BE2C (cell line): ENCODE measurements around the gene WDR7.

Experiments
- DNase-seq: peaks from one replicate; pipeline ENCODE4 v3.0.0-alpha.2; 2020
- H3K27me3 ChIP-seq: fragments of 250-450 bp; sonication (Bioruptor Pico); 2 replicates; pipeline ENCODE4 v1.5.1; 2020; ENCODE audit warnings: mild to moderate bottlenecking
- H3K36me3 ChIP-seq: fragments of 250-450 bp; sonication (Bioruptor Pico); 2 replicates; pipeline ENCODE4 v1.5.1; 2020; ENCODE audit warnings: mild to moderate bottlenecking
- H3K4me1 ChIP-seq: fragments of 250-450 bp; sonication (Bioruptor Pico); 2 replicates; pipeline ENCODE4 v1.5.1; 2020
- H3K4me3 ChIP-seq: 2 replicates; pipeline ENCODE4 v1.5.1; 2011; ENCODE audit warnings: low read depth, low read length
- H3K9me3 ChIP-seq: fragments of 250-450 bp; sonication (Bioruptor Pico); 2 replicates; pipeline ENCODE4 v1.5.1; 2020
- TF ChIP-seq, protein P1 (sequence below): IDR thresholded peaks from 2 replicates; pipeline ENCODE4 v1.5.1; 2012; ENCODE audit warnings: mild to moderate bottlenecking, low read depth, low read length

Gene WDR7

DNA sequence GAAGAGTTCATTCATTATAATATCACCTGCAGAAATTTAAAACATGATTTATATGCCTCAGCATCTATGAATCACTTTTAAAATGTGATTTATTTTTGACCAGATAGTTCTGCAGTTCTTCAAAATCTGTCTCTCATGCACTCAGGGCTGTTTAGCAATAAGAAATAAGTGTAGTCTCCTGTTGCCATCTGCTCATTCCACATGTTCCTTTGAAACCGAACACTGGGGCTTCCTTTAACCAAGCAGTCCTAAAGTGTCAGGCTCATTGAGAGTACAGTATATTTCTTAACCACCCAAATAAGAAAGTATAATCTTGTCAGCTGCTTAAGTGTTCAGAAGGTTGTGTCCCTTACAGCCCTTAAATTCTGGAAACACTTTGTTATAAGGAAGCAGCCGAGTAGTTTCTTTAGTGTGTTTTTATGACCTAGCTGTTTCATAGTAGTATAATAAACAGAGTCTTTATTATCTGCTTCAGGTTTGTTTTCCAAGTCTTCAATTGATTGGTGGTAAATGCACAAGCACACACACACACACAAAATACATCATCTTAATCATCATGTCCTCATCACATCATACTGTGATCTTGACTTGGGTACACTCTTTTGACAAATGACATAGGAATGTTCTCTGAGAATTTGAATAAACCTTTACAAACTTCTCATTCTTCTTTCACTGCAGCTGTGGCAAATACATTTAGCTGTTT lies 10.4 kb downstream of the WDR7 start:
- Histone ChIP-seq H3K9me3 (no peaks in the 10 kb centered on the region), H3K27me3 (no peaks in the 10 kb centered on the region), H3K4me1 (no peaks in the 10 kb centered on the region), H3K4me3 (no peak overlapping the region), H3K36me3 (no peaks in the 10 kb centered on the region)
- DNase-seq, result no peak
- TF ChIP-seq, protein P1, sequence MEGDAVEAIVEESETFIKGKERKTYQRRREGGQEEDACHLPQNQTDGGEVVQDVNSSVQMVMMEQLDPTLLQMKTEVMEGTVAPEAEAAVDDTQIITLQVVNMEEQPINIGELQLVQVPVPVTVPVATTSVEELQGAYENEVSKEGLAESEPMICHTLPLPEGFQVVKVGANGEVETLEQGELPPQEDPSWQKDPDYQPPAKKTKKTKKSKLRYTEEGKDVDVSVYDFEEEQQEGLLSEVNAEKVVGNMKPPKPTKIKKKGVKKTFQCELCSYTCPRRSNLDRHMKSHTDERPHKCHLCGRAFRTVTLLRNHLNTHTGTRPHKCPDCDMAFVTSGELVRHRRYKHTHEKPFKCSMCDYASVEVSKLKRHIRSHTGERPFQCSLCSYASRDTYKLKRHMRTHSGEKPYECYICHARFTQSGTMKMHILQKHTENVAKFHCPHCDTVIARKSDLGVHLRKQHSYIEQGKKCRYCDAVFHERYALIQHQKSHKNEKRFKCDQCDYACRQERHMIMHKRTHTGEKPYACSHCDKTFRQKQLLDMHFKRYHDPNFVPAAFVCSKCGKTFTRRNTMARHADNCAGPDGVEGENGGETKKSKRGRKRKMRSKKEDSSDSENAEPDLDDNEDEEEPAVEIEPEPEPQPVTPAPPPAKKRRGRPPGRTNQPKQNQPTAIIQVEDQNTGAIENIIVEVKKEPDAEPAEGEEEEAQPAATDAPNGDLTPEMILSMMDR, result no peak

DNA sequence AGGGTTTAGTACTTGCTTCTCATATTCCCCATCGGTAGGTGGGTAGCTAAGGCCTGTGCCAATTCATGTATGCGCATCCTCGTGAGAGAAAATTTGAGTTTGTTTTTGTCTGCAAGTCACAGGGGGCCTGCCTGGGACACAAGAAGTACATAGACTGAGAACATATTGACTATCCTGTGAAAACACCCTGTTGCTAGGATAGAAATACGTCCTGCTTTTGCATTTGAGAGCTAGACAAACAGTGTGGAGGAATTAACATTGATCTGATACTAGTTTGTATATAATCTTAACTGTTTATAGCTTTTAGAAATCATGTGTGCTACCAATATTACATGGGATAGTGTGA lies 10.9 kb downstream of the WDR7 start:
- H3K36me3 ChIP-seq, result no peaks in the 10 kb centered on the region
- no peak for DNase-seq

DNA sequence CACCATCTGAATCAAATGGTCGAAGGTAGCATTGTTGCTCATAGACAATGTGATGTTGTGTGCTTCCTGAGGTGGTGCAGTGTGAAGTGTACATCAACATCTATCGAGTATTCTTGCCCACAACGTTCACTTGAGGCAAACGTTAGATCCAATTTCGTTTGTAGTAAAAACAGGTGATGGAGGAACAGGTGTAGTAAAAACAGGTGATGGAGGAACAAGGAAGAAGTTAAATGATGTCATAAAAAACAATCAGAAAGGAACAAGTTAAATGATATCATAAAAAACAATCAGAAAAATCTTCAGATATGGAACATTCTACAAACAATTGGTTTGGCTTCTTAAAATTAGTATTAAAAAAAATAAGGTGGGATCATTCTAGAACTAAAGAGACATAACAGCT lies 11.3 kb downstream of the WDR7 start:
- H3K36me3 ChIP-seq, result no peaks in the 10 kb centered on the region
- no peak overlapping the region for H3K4me3 ChIP-seq
- no peaks in the 10 kb centered on the region for H3K4me1 ChIP-seq
- H3K27me3 ChIP-seq, result no peaks in the 10 kb centered on the region
- DNase-seq, result no peak
- no peaks in the 10 kb centered on the region for H3K9me3 ChIP-seq
- TF ChIP-seq, protein P1, result no peak

More for the DNA sequence above, 10.9 kb downstream of the WDR7 start:
- H3K4me1 ChIP-seq, result no peaks in the 10 kb centered on the region
- H3K9me3 ChIP-seq, result no peaks in the 10 kb centered on the region
- no peak overlapping the region for H3K4me3 ChIP-seq
- TF ChIP-seq, protein P1, result no peak
- no peaks in the 10 kb centered on the region for H3K27me3 ChIP-seq

DNA sequence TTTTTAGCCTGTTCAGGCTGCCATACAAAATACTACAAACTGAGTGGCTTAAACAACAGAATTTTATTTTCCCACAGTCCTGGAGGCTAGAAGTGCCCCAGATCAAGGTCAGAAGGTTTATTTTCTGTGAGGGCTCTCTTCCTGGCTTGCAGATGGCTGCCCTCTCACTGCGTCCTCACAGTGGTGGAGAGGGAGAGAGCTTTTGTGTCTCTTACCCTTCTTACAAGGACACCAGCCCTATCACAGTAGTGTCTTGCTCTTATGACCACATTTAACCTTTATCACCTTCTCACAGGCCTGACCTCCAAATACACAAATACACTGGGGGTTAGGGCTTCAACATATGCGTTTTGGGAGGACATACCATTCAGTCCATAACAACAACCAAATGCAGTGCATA lies 11.7 kb downstream of the WDR7 start:
- TF ChIP-seq, protein P1, result no peak
- DNase-seq, result no peak
- Histone ChIP-seq H3K27me3 (no peaks in the 10 kb centered on the region), H3K36me3 (no peaks in the 10 kb centered on the region), H3K4me1 (no peaks in the 10 kb centered on the region), H3K4me3 (no peak overlapping the region), H3K9me3 (no peaks in the 10 kb centered on the region)

DNA sequence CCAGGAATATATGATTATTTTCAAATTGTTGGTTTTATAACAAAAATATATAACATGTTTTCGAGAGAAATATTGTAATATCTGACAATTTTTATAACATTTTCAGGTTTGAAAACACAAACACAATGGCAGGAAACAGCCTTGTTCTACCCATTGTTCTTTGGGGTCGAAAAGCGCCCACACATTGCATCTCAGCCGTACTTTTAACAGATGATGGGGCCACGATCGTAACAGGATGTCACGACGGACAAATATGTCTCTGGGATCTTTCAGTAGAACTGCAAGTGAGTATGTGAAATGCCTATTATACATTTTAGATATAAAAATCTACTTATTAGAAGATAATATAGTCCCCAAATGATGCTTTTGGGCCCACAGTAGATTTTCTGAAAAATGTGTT lies 21.2 kb downstream of the WDR7 start:
- no peak for DNase-seq
- TF ChIP-seq, protein P1, result no peak
- no peaks in the 10 kb centered on the region for H3K9me3 ChIP-seq

DNA sequence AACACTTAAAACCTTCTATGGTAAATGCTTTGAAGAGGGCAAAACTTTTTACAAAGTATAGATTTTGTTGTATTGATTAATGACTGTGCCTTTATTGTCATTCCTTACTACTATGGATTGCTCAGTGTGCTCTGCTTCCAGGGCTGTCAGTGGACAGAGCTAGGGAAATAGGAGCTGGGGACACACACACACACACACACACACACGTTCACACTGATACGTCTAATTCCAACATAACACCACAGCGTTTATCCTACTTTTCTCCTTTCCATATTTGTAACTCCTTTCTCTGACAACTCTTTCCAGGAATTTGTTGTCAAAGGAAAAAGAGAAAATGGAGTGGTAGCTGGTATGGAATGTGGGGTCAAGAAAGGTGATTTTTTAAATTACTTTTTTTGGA lies 21.8 kb downstream of the WDR7 start:
- Histone ChIP-seq H3K9me3 (no peaks in the 10 kb centered on the region), H3K36me3 (no peaks in the 10 kb centered on the region), H3K27me3 (no peaks in the 10 kb centered on the region), H3K4me3 (no peak overlapping the region), H3K4me1 (no peaks in the 10 kb centered on the region)
- DNase-seq, result no peak
- TF ChIP-seq, protein P1, result no peak

More for the DNA sequence above, 21.2 kb downstream of the WDR7 start:
- Histone ChIP-seq H3K36me3 (no peaks in the 10 kb centered on the region), H3K27me3 (no peaks in the 10 kb centered on the region), H3K4me3 (no peak overlapping the region), H3K4me1 (no peaks in the 10 kb centered on the region)
